CD4-positive, alpha-beta T cell treated with Interferon alpha-2 for 1 hour (primary cell): ENCODE results near the gene ARMC3.
A peak's percentile ranks its signal among the peaks of the same experiment; 100 is the strongest.

Experiments used
- DNase-seq, 2 donors: peaks; one replicate each; pipeline ENCODE4 v3.0.0-alpha.2; 2020 to 2022

Gene ARMC3

GRCh38 chr10:23079700-23080099, 151.8 kb downstream of the ARMC3 start:
- DNase-seq: no peak

GRCh38 chr10:23080262-23080661, 152.4 kb downstream of the ARMC3 start:
- no peak for DNase-seq

GRCh38 chr10:23081221-23081750, 153.4 kb downstream of the ARMC3 start:
- no peak for DNase-seq

GRCh38 chr10:23081891-23082290, 154.0 kb downstream of the ARMC3 start:
- peak in 1 of 2 donors; percentile 8 for DNase-seq
